HCT116 (cell line): ENCODE data around the gene SPATA7. TPM values are rescaled to one million over a fixed set of nuclear protein-coding genes. Genes with fewer than 3 reads are reported as not detected.

Source experiments
- ATAC-seq: fragments of 200-7000 bp; cut with Tn5 transposase; 2 replicates; pipeline ENCODE4 v1.9.1; 2020; ENCODE audit warnings: mild to moderate bottlenecking, moderate library complexity
- BruUV-seq: library from RNA; stranded (reverse); fragments of 400-500 nt; replicated peaks from 2 replicates; lab custom pipeline; 2021; lab: Mats Ljungman, UMichigan
- CTCF ChIA-PET: fragments of 300-600 bp; sonication (Branson Sonifier 250); formaldehyde crosslinking; loops from one replicate; lab custom pipeline; 2021; ENCODE audit warnings: antibody characterized with exemption; lab: Charles Lee
- POLR2A ChIA-PET: fragments of 300-600, 350-600 bp; sonication (Branson Sonifier 250); formaldehyde crosslinking; loops from one replicate; lab custom pipeline; 2021; ENCODE audit warnings: antibody characterized with exemption; lab: Charles Lee
- RAD21 ChIA-PET, 2 experiments: fragments of 300-600 bp; sonication (Branson Sonifier 250); formaldehyde crosslinking; loops; one replicate each; lab custom pipeline; 2023; ENCODE audit warnings: low total read pairs in 2 of 2; ENCODE audit not compliant: uncharacterized antibody in 2 of 2, unreplicated experiment in 2 of 2, low non-redundant PET in 1 of 2; lab: Charles Lee
- DNase-seq: peaks from one replicate; pipeline ENCODE4 v3.0.0-alpha.2; 2010; ENCODE audit warnings: low read depth, low spot score
- H2AFZ ChIP-seq: fragments of 200-600 bp; shearing (Covaris generic), sonication (generic); 2 replicates; pipeline ENCODE4 v1.6.1; 2017; ENCODE audit warnings: low read depth, mixed run types, mixed read lengths, antibody characterized with exemption, low read length; ENCODE audit not compliant: poor library complexity, severe bottlenecking
- H3K27ac ChIP-seq: 2 replicates; pipeline ENCODE4 v1.5.1; 2012; ENCODE audit warnings: low read depth, low read length
- H3K27me3 ChIP-seq: fragments of 200-600 bp; sonication (generic); 2 replicates; pipeline ENCODE4 v1.6.1; 2016; ENCODE audit warnings: mixed run types, low read length, mixed read lengths; ENCODE audit not compliant: insufficient read depth
- H3K36me3 ChIP-seq, 2 experiments: fragments of 200-500 bp in 1 of 2; fragments of 200-600 bp in 1 of 2; sonication (Bioruptor generic) in 1 of 2; sonication (generic) in 1 of 2; 2 replicates each; pipeline versions ENCODE4 v1.5.1 to v1.6.1; 2014 to 2016; ENCODE audit warnings: low read length in 2 of 2, inconsistent platforms in 1 of 2, mixed read lengths in 1 of 2, mixed run types in 1 of 2; ENCODE audit not compliant: insufficient read depth in 2 of 2, control insufficient read depth in 1 of 2
- H3K4me1 ChIP-seq, 2 experiments: fragments of 200-600 bp in 1 of 2; sonication (generic) in 1 of 2; 2 replicates each; pipeline versions ENCODE4 v1.5.1 to v1.6.1; 2012 to 2017; ENCODE audit warnings: low read length in 2 of 2, inconsistent platforms in 1 of 2, mild to moderate bottlenecking in 1 of 2, mixed read lengths in 1 of 2, mixed run types in 1 of 2, moderate library complexity in 1 of 2; ENCODE audit not compliant: insufficient read depth in 2 of 2, control insufficient read depth in 1 of 2
- H3K4me2 ChIP-seq: fragments of 200-600 bp; sonication (generic); 2 replicates; pipeline ENCODE4 v1.6.1; 2017; ENCODE audit warnings: mixed run types, low read length, mixed read lengths
- H3K4me3 ChIP-seq, 2 experiments: fragments of 200-600 bp in 1 of 2; sonication (generic) in 1 of 2; replicated peaks in 1 of 2; 2 replicates each; pipeline ENCODE4 v1.5.1; 2011 to 2016; ENCODE audit warnings: low read length in 2 of 2, control low read depth in 1 of 2, low read depth in 1 of 2, mild to moderate bottlenecking in 1 of 2, mixed read lengths in 1 of 2, mixed run types in 1 of 2
- H3K79me2 ChIP-seq: fragments of 200-600 bp; sonication (generic); 2 replicates; pipeline ENCODE4 v1.6.1; 2017; ENCODE audit warnings: mild to moderate bottlenecking, mixed run types, low read length, moderate library complexity, mixed read lengths; ENCODE audit not compliant: insufficient read depth
- H3K9ac ChIP-seq: fragments of 200-600 bp; sonication (generic); 2 replicates; pipeline ENCODE4 v1.6.1; 2016; ENCODE audit warnings: low read length, mixed read lengths
- H3K9me2 ChIP-seq: fragments of 200-600 bp; sonication (generic), shearing (Covaris generic); 2 replicates; pipeline ENCODE4 v1.6.1; 2017; ENCODE audit warnings: mixed run types, mild to moderate bottlenecking, moderate library complexity; ENCODE audit not compliant: insufficient read depth
- H3K9me3 ChIP-seq, 2 experiments: fragments of 200-500 bp in 1 of 2; fragments of 200-600 bp in 1 of 2; sonication (Bioruptor generic) in 1 of 2; sonication (generic) in 1 of 2; 2 replicates each; pipeline ENCODE4 v1.6.1; 2014 to 2017; ENCODE audit warnings: low read length in 2 of 2, mixed read lengths in 2 of 2, inconsistent platforms in 1 of 2, low read depth in 1 of 2, mild to moderate bottlenecking in 1 of 2, mixed run types in 1 of 2, moderate library complexity in 1 of 2; ENCODE audit not compliant: control insufficient read depth in 1 of 2, insufficient read depth in 1 of 2
- H4K20me1 ChIP-seq: fragments of 200-600 bp; sonication (generic), shearing (Covaris generic); 2 replicates; pipeline ENCODE4 v1.6.1; 2017; ENCODE audit warnings: mixed run types, mild to moderate bottlenecking, moderate library complexity; ENCODE audit not compliant: insufficient read depth
- CTCF ChIP-seq, 3 experiments: fragments of 200-600 bp in 1 of 3; sonication (generic) in 1 of 3; IDR thresholded peaks in 2 of 3; conservative IDR thresholded peaks in 1 of 3; 2 replicates each; pipeline ENCODE4 v1.5.1; 2012 to 2017; ENCODE audit warnings: low read depth in 2 of 3, low read length in 2 of 3, antibody characterized with exemption in 1 of 3, borderline replicate concordance in 1 of 3, control low read depth in 1 of 3, mild to moderate bottlenecking in 1 of 3, mixed read lengths in 1 of 3, mixed run types in 1 of 3, moderate library complexity in 1 of 3; ENCODE audit not compliant: insufficient read depth in 1 of 3
- EZH2 ChIP-seq: fragments of 200-600 bp; sonication (generic); IDR thresholded peaks from 2 replicates; pipeline ENCODE4 v1.6.1; 2017; ENCODE audit warnings: antibody characterized with exemption, mixed run types
- TCF7L2 ChIP-seq: IDR thresholded peaks from 2 replicates; pipeline ENCODE4 v1.7.0; 2011; ENCODE audit warnings: borderline replicate concordance, inconsistent platforms; ENCODE audit not compliant: insufficient read depth, insufficient read length; ENCODE audit errors: extremely low read depth
- ZFX ChIP-seq: fragments of 450-650 bp; IDR thresholded peaks from 2 replicates; pipeline ENCODE4 v1.6.1; 2017
- intact Hi-C: fragments of 100-400 bp; cut with micrococcal nuclease; formaldehyde crosslinking; loops from 2 replicates; pipeline ENCODE4 v1.10.0; 2022
- total RNA-seq: library from RNA; stranded (reverse); gene quantifications from one replicate; pipeline ENCODE4 v1.2.1, GENCODE V29; 2021; ENCODE audit not compliant: unreplicated experiment

Gene SPATA7
- total RNA-seq, 1 experiment from 2014 or later = 6.2 TPM

DNA sequence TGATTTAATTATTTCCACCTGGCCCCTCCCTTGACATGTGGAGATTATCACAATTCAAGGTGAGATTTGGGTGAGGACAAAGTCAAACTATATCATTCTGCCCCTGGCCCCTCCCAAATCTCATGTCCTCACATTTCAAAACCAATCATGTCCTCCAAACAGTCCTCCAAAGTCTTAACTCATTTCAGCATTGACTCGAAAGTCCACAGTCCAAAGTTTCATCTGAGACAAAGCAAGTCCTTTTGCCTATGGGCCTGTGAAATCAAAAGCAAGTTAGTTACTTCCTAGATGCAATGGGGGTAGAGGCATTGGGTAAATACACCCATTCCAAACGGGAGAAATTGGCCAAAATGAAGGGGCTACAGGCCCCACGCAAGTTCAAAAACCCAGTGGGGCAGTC, 31.1 kb upstream of the SPATA7 start:
- Histone ChIP-seq H3K4me3 (no peak overlapping the region), H3K9me2 (no peaks in the 10 kb centered on the region), H3K79me2 (no peaks in the 10 kb centered on the region), H4K20me1 (no peaks in the 10 kb centered on the region), H3K9me3 (no peaks in the 10 kb centered on the region), H3K36me3 (no peaks in the 10 kb centered on the region), H3K4me1 (no peaks in the 10 kb centered on the region), H2AFZ (no peak overlapping the region), H3K27me3 (peaks cover 3% of the 10 kb centered on the region; the same call in 1 of the 2 replicates), H3K4me2 (no peak overlapping the region), H3K27ac (no peak overlapping the region), H3K9ac (no peak overlapping the region)
- POLR2A ChIA-PET = no interaction called here
- no peak for DNase-seq
- no TSS peak for BruUV-seq
- intact Hi-C loops = no loop called here
- CTCF ChIA-PET = no interaction called here
- RAD21 ChIA-PET = no interaction called here
- no peak for ATAC-seq
- TF ChIP-seq CTCF (IDR thresholded peaks at IDR 0.05 in 2 of 3, conservative IDR thresholded peaks at IDR 0.05 in 1 of 3; ENCODE audit: borderline replicate concordance in 1 of 3, insufficient read depth in 1 of 3, low read depth in 2 of 3, low read length in 2 of 3) (no peak), ZFX (no peak), EZH2 (no peak), TCF7L2 (no peak)

GRCh38 chr14:88359500-88359899, 26.0 kb upstream of the SPATA7 start:
- H3K9me3 ChIP-seq = no peaks in the 10 kb centered on the region
- intact Hi-C loops = no loop called here
- H4K20me1 ChIP-seq = no peaks in the 10 kb centered on the region
- ChIA-PET POLR2A (no interaction called here), CTCF (no interaction called here), RAD21 (no interaction called here)
- no TSS peak for BruUV-seq
- 0 out of 2 replicates have a peak, but pooled peaks cover 3% of the 10 kb centered on the region for H3K27me3 ChIP-seq
- ATAC-seq (no peak), DNase-seq (no peak)
- no peak overlapping the region for H3K4me2 ChIP-seq
- H3K4me1 ChIP-seq = no peaks in the 10 kb centered on the region
- H2AFZ ChIP-seq = no peak overlapping the region
- no peak for TF ChIP-seq CTCF (IDR thresholded peaks at IDR 0.05 in 2 of 3, conservative IDR thresholded peaks at IDR 0.05 in 1 of 3; ENCODE audit: borderline replicate concordance in 1 of 3, insufficient read depth in 1 of 3, low read depth in 2 of 3, low read length in 2 of 3)
- H3K79me2 ChIP-seq = no peaks in the 10 kb centered on the region
- no peaks in the 10 kb centered on the region for H3K36me3 ChIP-seq
- no peak overlapping the region for H3K9ac ChIP-seq
- H3K4me3 ChIP-seq = no peak overlapping the region
- H3K27ac ChIP-seq = no peak overlapping the region
- no peaks in the 10 kb centered on the region for H3K9me2 ChIP-seq
